KMS-11 (cell line): ENCODE data around the gene ABI3BP.

ENCODE experiments used
- H2AFZ ChIP-seq: fragments of 200-600 bp; sonication (generic); 2 replicates; pipeline ENCODE4 v1.6.1; 2016; ENCODE audit warnings: antibody characterized with exemption, mixed run types, low read depth
- H3K27ac ChIP-seq: fragments of 200-600 bp; sonication (generic); 2 replicates; pipeline ENCODE4 v1.6.1; 2016; ENCODE audit warnings: mild to moderate bottlenecking, mixed run types
- H3K27me3 ChIP-seq: fragments of 200-600 bp; sonication (generic); 2 replicates; pipeline ENCODE4 v1.6.1; 2017; ENCODE audit warnings: mild to moderate bottlenecking, low read depth, mixed run types, moderate library complexity; ENCODE audit not compliant: insufficient read depth
- H3K36me3 ChIP-seq: fragments of 200-600 bp; sonication (generic); 2 replicates; pipeline ENCODE4 v1.6.1; 2017; ENCODE audit warnings: mild to moderate bottlenecking, mixed run types; ENCODE audit not compliant: insufficient read depth
- H3K4me1 ChIP-seq: fragments of 200-600 bp; sonication (generic); 2 replicates; pipeline ENCODE4 v1.6.1; 2016; ENCODE audit warnings: mild to moderate bottlenecking, low read depth, mixed run types; ENCODE audit not compliant: poor library complexity, severe bottlenecking
- H3K4me2 ChIP-seq: fragments of 200-600 bp; sonication (generic); 2 replicates; pipeline ENCODE4 v1.7.0; 2016; ENCODE audit warnings: mild to moderate bottlenecking, mixed run types
- H3K4me3 ChIP-seq: fragments of 200-600 bp; sonication (generic); IDR thresholded peaks from 2 replicates; pipeline ENCODE4 v1.6.1; 2017; ENCODE audit warnings: low read depth, low read length, mixed read lengths; ENCODE audit not compliant: insufficient read depth
- H3K79me2 ChIP-seq: fragments of 200-600 bp; sonication (generic); 2 replicates; pipeline ENCODE4 v1.6.1; 2016; ENCODE audit warnings: low read depth, mixed run types; ENCODE audit not compliant: insufficient read depth
- H3K9ac ChIP-seq: fragments of 200-600 bp; sonication (generic); 2 replicates; pipeline ENCODE4 v1.6.1; 2016; ENCODE audit warnings: mild to moderate bottlenecking, mixed run types
- H4K20me1 ChIP-seq: fragments of 200-600 bp; sonication (generic); 2 replicates; pipeline ENCODE4 v1.6.1; 2016; ENCODE audit warnings: mild to moderate bottlenecking, mixed run types; ENCODE audit not compliant: insufficient read depth
- CTCF ChIP-seq: fragments of 200-600 bp; sonication (generic); conservative IDR thresholded peaks from 2 replicates; pipeline ENCODE4 v1.6.1; 2017; ENCODE audit warnings: low read depth, mild to moderate bottlenecking, antibody characterized with exemption, low read length, moderate library complexity, mixed read lengths

ABI3BP gene

GRCh38 chr3:100836661-100837060 lies 156.6 kb downstream of the ABI3BP start:
- peaks cover 15% of the 10 kb centered on the region for H3K4me1 ChIP-seq
- 0 out of 2 replicates have a peak, but pooled peaks cover 5% of the 10 kb centered on the region for H4K20me1 ChIP-seq
- no peaks in the 10 kb centered on the region for H3K36me3 ChIP-seq
- H3K9ac ChIP-seq, result no peak overlapping the region
- no peak for TF ChIP-seq CTCF
- no peak overlapping the region for H3K4me3 ChIP-seq
- H3K27ac ChIP-seq, result no peak overlapping the region
- H3K4me2 ChIP-seq, result no peak overlapping the region
- no peaks in the 10 kb centered on the region for H3K79me2 ChIP-seq
- H3K27me3 ChIP-seq, result peaks cover 52% of the 10 kb centered on the region
- H2AFZ ChIP-seq, result no peak overlapping the region

GRCh38 chr3:100834332-100834731 lies 158.9 kb downstream of the ABI3BP start:
- H3K4me2 ChIP-seq, result no peak overlapping the region
- no peak for TF ChIP-seq CTCF
- no peak overlapping the region for H3K27ac ChIP-seq
- H3K36me3 ChIP-seq, result no peaks in the 10 kb centered on the region
- no peak overlapping the region for H3K4me3 ChIP-seq
- H3K9ac ChIP-seq, result no peak overlapping the region
- H3K4me1 ChIP-seq, result peaks cover 15% of the 10 kb centered on the region
- no peak overlapping the region for H2AFZ ChIP-seq
- peaks cover 36% of the 10 kb centered on the region for H3K27me3 ChIP-seq
- 0 out of 2 replicates have a peak, but pooled peaks cover 5% of the 10 kb centered on the region for H4K20me1 ChIP-seq
- no peaks in the 10 kb centered on the region for H3K79me2 ChIP-seq

- peaks cover 10% of the 10 kb centered on the region for H3K4me1 ChIP-seq
- no peak for TF ChIP-seq CTCF
- H2AFZ ChIP-seq, result no peak overlapping the region
- H3K79me2 ChIP-seq, result no peaks in the 10 kb centered on the region
- no peaks in the 10 kb centered on the region for H3K36me3 ChIP-seq
- H3K9ac ChIP-seq, result no peak overlapping the region
- H3K4me3 ChIP-seq, result no peak overlapping the region
- no peaks in the 10 kb centered on the region for H4K20me1 ChIP-seq
- H3K4me2 ChIP-seq, result no peak overlapping the region
- peaks cover 27% of the 10 kb centered on the region for H3K27me3 ChIP-seq
- H3K27ac ChIP-seq, result no peak overlapping the region
Measured at GRCh38 chr3:100833483-100833882, 159.7 kb downstream of the ABI3BP start.

- Histone ChIP-seq H3K27ac (no peak overlapping the region), H3K79me2 (no peaks in the 10 kb centered on the region), H4K20me1 (no peaks in the 10 kb centered on the region), H3K4me1 (no peaks in the 10 kb centered on the region), H3K9ac (no peak overlapping the region), H3K27me3 (peaks cover 16% of the 10 kb centered on the region), H3K4me2 (no peak overlapping the region), H3K36me3 (no peaks in the 10 kb centered on the region), H3K4me3 (no peak overlapping the region), H2AFZ (no peak overlapping the region)
- TF ChIP-seq CTCF, result no peak
Measured at GRCh38 chr3:100831629-100832028, 161.6 kb downstream of the ABI3BP start.
